GM21529 (cell line): ENCODE measurements around the gene FOLR1.
"Not testable (repeated sequence)": the region's sequence is repeated elsewhere in the genome, so short reads cannot be mapped to it uniquely, and the experiment has no call there.

Experiments used
- ATAC-seq: cut with Tn5 transposase; IDR thresholded peaks from one replicate; pipeline ENCODE4 v1.9.1; 2021; ENCODE audit not compliant: unreplicated experiment

The FOLR1 gene

DNA sequence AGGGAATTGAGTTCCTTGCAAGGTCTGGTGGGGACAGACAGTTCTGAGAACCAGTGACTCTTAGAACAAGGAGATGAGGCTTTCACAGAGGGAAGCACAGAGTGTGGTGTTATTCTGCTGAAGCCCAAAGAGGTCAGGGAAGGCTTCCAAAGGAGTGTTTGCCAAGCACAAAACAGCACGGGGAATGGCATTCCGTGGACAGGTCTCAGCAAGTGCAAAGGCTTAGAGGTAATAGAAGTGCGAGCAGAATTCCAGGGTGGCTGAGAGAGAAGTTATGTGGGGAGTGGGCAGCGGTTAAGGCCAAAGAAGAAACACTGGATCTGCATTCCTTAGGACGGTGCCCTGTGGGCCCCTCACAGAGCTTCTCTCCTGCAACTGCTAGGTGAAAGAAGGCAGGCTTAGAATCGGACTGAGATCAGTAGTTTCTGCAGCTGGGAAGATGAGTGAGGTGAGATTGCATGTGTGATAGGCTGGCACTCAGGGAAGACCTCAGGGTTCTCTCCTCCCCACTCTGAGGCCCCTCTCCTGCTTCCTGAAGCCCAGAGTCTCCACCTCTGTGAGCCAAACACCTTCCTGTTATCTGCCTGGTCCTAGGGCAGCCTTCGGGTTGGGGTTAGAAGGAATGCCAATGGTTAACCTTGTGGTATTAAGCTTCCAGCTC, 10.9 kb upstream of the FOLR1 start:
- not testable (repeated sequence) for ATAC-seq

DNA sequence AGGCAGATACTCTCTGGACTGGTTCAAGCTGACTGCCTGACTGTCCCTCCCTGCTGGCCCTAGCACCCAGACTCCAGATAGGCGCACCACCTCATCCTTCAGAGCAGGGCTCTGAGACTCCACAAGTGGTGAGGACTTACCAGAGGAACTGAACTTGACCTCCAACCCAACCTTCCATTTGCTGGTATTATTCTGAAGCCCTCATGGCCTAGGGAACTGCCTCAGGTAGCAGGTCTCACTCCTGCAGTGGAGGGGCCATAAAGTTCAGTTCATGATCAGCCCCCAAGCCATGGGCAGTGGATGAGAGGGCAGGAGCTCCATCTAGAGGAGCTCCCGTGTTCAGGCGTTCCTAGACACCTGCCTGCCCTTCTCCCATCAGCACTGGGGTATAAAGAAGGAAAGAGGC, 10.4 kb upstream of the FOLR1 start:
- not testable (repeated sequence) for ATAC-seq

DNA sequence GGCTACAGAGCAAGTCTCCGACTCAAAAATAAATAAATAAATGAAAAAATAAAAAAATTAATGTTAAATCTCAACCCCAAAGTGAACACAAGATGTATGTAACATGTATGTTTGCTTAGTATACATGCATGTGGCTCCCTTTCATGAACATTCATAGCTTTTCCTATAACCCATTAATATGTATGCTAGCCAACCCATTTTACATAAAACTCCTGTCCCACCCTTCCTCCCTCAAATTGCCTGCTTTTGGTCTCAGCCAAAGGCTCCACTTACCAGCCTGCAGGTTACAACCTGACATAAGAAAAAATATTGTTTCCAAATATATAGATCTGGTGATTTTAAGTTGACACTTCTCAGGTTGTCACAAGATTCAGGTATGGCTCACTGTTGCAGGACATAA, 3.7 kb upstream of the FOLR1 start:
- ATAC-seq: no peak

DNA sequence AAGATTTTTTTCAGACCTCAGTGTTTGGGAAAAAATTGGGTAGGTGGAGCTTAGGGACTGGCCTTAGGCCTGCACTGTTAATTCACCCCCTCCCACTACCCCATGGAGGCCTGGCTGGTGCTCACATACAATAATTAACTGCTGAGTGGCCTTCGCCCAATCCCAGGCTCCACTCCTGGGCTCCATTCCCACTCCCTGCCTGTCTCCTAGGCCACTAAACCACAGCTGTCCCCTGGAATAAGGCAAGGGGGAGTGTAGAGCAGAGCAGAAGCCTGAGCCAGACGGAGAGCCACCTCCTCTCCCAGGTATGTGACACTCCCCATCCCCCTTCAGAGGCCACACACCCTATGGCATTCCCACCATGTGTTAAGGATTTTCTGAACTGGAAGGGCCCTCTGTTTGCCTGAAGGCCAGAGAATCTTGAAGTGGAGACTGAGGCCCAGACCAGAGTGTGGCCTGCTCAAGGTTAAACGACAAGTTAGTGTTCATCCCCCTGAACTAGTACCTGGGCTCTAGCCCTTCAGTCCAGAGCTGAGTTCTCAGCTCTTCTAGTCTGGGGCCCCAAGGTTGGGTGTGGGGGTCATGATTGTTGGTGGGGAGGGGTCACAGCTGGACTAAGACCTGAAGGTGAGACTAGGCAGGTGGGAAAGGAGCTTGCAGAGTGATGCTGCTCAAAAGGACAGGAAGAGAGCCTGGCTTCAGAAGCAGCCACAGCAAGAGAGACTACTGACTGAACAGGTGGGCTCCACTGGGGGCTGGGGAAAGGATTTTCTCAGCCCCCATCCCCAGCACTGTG, 2.3 kb upstream of the FOLR1 start:
- no peak for ATAC-seq

DNA sequence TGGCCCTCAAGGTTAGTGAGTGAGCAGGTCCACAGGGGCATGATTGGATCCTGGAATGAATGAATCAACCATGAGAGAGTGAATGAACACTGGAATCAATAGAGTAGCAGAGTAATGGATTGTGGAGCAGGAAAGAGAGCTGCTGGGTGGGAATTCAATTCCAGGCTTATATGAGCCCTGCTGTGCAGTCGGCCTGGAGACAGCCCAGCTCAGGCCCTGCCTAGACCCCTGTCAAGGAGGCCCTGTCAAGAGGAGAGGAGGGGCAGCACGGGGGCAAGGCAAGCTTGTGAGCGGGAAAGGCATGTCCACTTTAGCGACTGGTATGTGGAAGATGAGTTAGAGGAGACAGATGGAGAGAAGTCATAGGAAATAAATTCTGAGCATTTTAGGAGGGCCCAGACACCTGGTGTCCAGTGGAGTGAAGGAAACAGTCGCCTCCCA, 1.3 kb upstream of the FOLR1 start:
- ATAC-seq: no peak

DNA sequence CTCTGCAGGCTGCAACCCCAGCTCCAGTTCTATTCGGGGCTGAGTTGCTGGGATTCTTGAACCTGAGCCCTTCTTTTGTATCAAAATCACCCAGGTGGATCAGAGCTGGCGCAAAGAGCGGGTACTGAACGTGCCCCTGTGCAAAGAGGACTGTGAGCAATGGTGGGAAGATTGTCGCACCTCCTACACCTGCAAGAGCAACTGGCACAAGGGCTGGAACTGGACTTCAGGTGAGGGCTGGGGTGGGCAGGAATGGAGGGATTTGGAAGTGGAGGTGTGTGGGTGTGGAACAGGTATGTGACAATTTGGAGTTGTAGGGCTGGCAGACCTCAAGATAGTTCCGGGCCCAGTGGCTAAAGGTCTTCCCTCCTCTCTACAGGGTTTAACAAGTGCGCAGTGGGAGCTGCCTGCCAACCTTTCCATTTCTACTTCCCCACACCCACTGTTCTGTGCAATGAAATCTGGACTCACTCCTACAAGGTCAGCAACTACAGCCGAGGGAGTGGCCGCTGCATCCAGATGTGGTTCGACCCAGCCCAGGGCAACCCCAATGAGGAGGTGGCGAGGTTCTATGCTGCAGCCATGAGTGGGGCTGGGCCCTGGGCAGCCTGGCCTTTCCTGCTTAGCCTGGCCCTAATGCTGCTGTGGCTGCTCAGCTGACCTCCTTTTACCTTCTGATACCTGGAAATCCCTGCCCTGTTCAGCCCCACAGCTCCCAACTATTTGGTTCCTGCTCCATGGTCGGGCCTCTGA, 3.8 kb downstream of the FOLR1 start:
- ATAC-seq: no peak

DNA sequence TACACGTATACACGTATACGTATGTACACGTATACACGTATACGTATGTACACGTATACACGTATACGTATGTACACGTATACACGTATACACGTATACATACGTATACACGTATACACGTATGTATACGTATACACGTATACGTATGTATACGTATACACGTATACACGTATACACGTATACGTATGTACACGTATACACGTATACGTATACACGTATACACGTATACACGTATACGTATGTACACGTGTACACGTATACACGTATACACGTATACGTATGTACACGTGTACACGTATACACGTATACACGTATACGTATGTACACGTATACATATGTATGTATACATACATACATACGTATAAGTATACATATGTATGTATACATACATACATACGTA, 9.5 kb downstream of the FOLR1 start:
- ATAC-seq: not testable (repeated sequence)

DNA sequence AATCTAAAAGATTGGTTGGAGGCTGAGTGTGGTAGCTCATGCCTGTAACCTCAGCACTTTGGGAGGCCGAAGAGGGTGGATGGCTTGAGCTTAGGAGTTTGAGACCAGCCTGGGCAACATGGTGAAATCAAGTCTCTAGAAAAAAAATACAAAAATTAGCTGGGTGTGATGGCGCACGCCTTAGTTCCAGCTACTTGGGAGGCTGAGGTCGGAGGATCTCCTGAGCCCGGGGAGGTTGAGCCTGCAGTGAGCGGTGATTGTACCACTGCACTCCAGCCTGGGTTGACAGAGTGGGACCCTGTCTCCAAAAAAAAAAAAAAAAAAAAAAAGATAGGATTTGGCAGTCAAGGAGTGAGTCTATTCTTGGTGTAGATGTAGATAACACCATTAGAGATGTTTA, 10.6 kb downstream of the FOLR1 start:
- ATAC-seq: no peak

DNA sequence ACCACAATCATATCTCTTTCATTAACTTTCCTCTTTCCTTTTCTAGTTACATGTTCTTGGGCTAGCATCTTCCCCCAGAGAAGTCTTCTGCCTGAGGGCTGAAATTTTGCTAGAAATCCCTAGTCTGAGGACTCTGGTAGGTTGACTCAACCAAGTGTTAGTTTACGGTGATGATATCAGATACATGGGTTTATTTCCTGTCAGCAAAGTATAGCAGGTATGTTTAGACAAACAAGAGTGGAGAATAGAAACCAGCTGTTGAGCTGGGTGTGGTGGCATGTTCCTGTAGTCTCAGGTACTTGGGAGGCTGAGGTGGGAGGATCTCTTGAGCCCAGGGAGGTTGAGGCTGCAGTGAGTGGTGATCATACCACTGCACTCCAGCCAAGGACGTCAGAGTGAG, 11.2 kb downstream of the FOLR1 start:
- no peak for ATAC-seq

DNA sequence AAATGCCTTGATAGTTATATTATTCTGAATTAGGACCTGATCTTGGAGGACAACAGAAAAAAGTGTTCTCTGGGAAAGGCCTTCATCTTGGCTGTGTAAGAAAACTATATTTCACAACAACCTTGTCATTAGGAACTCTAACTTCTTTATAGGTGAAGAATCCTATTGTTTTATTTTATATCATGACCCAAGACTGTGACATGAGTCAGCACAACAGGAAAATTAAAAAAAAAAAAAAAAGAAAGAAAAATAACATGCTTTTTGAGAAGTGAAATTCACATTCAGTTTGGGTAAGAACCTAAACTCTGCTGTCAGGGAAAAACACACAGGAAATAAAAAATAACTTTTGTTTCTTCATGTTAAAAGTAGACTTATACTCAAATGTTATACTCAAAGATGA, 12.9 kb downstream of the FOLR1 start:
- no peak for ATAC-seq

DNA sequence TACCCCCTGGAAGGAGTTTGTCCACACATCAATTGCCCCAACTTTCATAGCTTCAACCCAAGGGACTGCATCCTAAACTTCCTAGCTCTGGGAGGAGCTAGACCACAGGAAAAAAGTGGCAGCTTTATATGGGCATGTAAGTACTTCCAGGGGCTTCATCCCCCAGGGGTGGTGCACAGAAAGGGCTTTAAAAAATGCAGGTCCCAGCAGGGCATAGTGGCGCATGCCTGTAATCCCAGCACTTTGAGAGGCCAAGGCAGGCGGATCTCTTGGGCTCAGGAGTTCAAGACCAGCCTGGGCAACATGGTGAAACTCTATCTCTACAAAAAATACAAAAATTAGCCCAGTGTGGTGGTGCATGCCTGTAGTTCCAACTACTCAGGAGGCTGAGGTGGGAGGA, 14.9 kb downstream of the FOLR1 start:
- not testable (repeated sequence) for ATAC-seq

DNA sequence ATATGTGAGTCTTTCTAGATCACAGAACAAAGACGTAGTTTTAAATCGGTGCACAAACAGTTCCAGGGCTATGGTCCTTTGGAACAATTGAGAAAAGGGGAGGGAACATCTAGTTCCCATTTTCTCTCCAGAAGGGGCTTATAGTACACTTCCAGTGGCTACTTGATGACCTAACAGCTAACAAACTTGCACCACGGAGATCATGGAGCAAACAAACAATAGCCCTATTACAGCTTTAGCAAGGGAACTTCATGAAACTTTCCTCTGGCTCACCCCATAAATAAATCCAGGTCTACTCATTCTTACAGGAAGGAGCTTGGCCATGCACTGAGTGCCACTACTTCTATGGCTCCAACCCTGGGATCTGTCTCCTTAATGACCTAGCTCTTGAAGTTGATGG, 16.3 kb downstream of the FOLR1 start:
- ATAC-seq: no peak

DNA sequence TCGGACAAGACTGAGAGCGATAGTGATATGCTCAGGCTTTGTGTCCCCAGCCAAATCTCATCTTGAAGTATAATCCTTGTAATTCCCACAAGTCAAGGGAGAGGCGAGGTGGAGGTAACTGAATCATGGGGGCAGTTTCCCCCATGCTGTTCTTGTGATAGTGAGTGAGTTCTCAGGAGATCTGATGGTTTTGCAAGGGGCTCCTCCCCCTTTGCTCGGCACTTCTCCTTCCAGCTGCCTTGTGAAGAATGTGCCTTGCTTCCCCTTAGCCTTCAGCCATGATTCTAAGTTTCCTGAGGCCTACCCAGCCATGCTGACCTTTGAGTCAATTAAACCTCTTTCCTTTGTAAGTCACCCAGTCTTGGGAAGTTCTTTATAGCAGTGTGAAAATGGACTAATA, 17.2 kb downstream of the FOLR1 start:
- ATAC-seq: no peak

DNA sequence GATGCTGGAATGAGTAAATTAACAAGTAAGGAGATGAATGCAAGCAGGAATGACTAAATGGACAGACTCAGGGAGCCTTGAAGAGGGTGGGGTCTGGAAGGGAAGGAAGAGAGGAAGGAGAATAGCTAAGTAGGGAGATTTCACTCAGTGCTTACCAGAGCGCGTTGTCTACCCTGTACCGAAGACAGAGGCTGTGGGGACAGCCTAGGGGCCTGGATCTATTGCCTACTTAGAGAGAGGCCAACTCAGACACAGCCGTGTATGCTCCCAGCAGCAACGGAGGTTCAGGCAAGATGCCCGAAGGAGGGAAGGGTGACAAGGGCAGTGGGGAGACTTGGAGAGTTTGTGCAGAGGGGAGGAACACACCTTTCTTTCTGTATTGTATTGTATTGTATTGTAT, 24.7 kb downstream of the FOLR1 start, which contains the start of gene FOLR2:
Gene FOLR2 (plus strand): TSS at position 157 of the 400 bp plus-strand sequence. CDS start 1,791 bp downstream, outside the sequence.
- ATAC-seq: no peak

DNA sequence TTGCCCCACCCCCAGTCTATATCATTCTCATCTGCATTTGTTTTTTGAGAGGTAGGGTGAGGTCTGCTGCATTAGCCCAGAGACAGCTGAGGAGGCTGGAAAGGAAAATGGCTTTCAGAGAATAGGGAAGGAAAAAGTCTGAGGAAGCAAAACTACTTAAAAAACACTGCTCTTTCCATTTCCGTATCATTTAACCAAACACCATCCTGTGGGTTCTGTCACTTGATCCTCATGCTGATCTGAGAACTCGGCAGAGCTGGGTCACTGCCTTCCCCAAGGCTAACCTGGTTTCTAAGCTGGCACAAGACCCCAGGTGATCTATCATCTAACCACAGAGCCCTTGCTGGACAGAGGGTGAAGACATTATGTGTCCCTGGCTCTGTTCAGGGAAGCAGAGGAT, 25.9 kb downstream of the FOLR1 start:
- no peak for ATAC-seq

DNA sequence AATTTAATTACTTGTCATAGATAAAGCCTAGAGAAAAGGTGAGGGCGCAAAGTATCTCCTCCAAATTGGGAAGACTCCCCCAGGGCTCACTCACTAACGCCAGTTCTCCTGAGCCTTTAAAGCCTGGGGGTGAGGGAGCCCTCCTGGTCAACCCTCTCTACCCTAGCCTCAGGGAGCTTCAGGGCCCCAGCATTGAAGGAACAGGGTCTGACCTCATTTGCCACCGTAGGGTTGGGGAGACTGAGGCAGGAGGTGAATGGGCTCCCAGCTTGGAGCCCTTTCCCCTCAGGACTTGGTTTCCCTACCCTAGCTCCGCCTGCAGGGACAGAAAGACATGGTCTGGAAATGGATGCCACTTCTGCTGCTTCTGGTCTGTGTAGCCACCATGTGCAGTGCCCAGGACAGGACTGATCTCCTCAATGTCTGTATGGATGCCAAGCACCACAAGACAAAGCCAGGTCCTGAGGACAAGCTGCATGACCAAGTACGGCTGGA, 26.4 kb downstream of the FOLR1 start:
- no peak for ATAC-seq

DNA sequence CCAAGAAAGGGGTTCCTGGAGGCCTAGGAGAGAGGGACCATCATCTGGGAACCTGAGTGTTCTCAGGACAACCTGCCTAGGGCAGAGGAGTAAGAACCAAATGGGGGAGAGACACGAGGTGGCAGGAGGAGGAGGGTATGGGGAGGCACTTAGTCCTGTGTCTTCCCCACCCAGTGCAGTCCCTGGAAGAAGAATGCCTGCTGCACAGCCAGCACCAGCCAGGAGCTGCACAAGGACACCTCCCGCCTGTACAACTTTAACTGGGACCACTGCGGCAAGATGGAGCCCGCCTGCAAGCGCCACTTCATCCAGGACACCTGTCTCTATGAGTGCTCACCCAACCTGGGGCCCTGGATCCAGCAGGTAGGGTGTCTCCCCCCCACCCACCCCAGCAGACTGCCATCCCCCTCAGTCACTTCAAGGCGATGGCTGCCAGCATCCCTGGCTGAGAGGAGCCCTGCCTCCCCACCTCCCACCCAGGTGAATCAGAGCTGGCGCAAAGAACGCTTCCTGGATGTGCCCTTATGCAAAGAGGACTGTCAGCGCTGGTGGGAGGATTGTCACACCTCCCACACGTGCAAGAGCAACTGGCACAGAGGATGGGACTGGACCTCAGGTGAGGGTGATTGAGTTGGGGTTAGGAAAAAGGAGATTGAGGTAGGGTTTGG, 28.9 kb downstream of the FOLR1 start:
- no peak for ATAC-seq

DNA sequence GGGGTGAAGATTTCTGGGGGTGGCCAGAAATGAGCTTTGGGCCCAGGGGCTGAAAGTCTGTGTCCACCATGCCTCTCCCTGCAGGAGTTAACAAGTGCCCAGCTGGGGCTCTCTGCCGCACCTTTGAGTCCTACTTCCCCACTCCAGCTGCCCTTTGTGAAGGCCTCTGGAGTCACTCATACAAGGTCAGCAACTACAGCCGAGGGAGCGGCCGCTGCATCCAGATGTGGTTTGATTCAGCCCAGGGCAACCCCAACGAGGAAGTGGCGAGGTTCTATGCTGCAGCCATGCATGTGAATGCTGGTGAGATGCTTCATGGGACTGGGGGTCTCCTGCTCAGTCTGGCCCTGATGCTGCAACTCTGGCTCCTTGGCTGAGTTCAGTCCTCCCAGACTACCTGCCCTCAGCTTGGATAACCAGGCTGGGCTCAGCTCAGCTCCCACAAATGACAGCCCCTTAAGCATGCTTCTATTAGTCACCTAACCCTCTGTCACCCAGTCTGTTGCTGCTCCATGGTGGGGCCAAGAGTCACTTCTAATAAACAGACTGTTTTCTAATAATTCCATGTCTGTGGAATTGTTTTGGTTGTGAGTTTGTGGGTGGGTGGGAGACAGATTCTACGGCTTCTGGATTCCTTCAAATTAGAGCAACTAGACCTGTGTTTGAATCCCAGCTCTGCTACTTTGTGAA, 29.6 kb downstream of the FOLR1 start:
- ATAC-seq: no peak

DNA sequence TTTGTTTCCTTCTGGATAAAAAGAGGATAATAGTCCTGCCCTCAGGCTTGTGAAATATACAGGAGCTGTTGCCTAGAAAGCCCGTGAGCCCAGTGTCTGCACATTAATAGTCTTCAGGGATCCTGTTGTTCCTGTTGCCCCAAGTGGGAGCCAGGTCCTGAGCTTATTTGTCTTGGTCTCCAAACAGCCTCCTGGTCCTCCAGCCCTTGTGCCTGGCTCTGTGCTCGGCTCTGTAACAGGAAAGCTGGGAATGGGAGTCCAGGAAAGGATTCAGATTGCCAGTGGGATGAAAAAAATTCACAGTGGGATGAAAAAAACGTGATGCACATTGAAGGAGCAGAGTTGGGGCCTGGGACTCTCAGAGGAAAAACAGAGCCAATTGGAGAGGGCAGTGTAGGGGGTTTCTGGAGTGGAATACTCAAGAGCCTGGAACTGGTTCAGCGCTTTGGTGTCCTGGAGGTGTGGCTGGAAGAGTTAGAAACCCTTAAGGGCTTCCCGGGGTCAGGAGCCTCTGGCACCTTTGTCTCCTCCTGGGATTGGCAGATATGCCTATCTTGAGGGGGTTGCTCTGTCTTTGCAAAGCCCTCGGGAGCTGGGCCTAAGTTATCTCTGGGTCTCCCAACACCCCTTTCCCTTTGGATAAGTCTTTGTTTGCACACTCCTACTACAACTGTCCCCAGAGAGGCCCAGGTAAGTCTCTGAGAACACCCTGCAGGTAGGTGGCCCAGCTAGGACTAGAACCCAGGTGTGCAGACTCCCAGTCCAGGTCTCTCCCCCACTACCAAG, 30.4 kb downstream of the FOLR1 start:
- no peak for ATAC-seq
